ENCODE results near the gene MYLK4. TPM values are rescaled to one million over a fixed set of nuclear protein-coding genes. Genes with fewer than 3 reads are reported as not detected.

Gene MYLK4
- total RNA-seq, 1 experiment from 2014 or later: 1.6 TPM

DNA sequence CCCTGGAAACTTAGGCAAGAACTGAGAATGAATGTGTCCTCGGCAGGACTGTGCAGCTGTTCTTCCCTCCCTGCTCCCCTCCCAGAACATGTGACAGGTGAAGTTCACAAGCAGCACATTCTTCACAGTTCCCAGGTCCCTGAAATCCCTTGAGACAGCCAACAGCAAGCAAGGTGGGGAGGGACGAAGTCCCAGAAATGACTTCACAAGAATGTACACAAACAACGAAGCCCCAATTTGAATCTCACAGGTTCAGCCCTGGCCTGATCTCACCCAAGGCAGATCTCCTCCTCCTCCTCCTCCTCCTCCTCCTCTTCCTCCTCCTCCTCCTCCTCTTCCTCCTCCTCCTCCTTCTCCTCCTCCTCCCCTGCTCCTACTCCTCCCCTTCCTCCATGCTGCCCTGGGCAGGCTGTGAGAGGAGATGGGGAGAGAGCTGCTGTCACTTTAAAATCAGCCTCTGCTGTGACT lies 46.9 kb upstream of the MYLK4 start:
- Histone ChIP-seq H3K27ac (no peak overlapping the region), H3K4me1 (replicated peaks; ENCODE audit: insufficient read depth) (peaks cover 4% of the 10 kb centered on the region; the same call in 1 of the 2 replicates)
- no peak for DNase-seq

GRCh38 chr6:2796861-2797260 lies 46.1 kb upstream of the MYLK4 start:
- peaks cover 14% of the 10 kb centered on the region; the same call in 1 of the 2 replicates for H3F3A ChIP-seq (ENCODE audit: insufficient read depth, low read depth)
- ChIA-PET CTCF (no interaction called here), POLR2A (ENCODE audit: unreplicated experiment) (no interaction called here)
- BruUV-seq (replicated peaks): no TSS peak
- H4K20me1 ChIP-seq (ENCODE audit: insufficient read depth): no peaks in the 10 kb centered on the region
- H3K4me2 ChIP-seq: no peak overlapping the region
- H3K4me1 ChIP-seq (replicated peaks; ENCODE audit: insufficient read depth): peaks cover 4% of the 10 kb centered on the region; the same call in 1 of the 2 replicates
- DNase-seq: no peak
- H3K27me3 ChIP-seq (ENCODE audit: insufficient read depth, low read depth): no peaks in the 10 kb centered on the region
- intact Hi-C loops (cut with micrococcal nuclease; ENCODE audit: unreplicated experiment): loop anchor here (10.0 kb wide), 1 partner anchor 258 kb away; no protein-coding TSS in a partner anchor
- H3K4me3 ChIP-seq: no peak overlapping the region
- H3K9me3 ChIP-seq (ENCODE audit: insufficient read depth, low read depth): no peaks in the 10 kb centered on the region
- TF ChIP-seq, protein P1, sequence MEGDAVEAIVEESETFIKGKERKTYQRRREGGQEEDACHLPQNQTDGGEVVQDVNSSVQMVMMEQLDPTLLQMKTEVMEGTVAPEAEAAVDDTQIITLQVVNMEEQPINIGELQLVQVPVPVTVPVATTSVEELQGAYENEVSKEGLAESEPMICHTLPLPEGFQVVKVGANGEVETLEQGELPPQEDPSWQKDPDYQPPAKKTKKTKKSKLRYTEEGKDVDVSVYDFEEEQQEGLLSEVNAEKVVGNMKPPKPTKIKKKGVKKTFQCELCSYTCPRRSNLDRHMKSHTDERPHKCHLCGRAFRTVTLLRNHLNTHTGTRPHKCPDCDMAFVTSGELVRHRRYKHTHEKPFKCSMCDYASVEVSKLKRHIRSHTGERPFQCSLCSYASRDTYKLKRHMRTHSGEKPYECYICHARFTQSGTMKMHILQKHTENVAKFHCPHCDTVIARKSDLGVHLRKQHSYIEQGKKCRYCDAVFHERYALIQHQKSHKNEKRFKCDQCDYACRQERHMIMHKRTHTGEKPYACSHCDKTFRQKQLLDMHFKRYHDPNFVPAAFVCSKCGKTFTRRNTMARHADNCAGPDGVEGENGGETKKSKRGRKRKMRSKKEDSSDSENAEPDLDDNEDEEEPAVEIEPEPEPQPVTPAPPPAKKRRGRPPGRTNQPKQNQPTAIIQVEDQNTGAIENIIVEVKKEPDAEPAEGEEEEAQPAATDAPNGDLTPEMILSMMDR (conservative IDR thresholded peaks at IDR 0.05): no peak
- no peak for TF ChIP-seq EZH2 (IDR thresholded peaks at IDR 0.05; ENCODE audit: low read depth)
- H2AFZ ChIP-seq: no peak overlapping the region
- no peaks in the 10 kb centered on the region for H3K36me3 ChIP-seq (ENCODE audit: low read depth)
- 0 out of 2 replicates have a peak, but pooled peaks cover 8% of the 10 kb centered on the region for H3K79me2 ChIP-seq (ENCODE audit: low read depth)
- H3K27ac ChIP-seq: no peak overlapping the region
- no peaks in the 10 kb centered on the region for H3K9me2 ChIP-seq (ENCODE audit: insufficient read depth)

More for the DNA sequence above, 46.9 kb upstream of the MYLK4 start:
- Histone ChIP-seq H4K20me1 (ENCODE audit: insufficient read depth) (no peaks in the 10 kb centered on the region), H3K9me2 (ENCODE audit: insufficient read depth) (no peaks in the 10 kb centered on the region), H3K36me3 (ENCODE audit: low read depth) (no peaks in the 10 kb centered on the region), H3K9me3 (ENCODE audit: insufficient read depth, low read depth) (no peaks in the 10 kb centered on the region), H3K4me3 (no peak overlapping the region), H3F3A (ENCODE audit: insufficient read depth, low read depth) (peaks cover 14% of the 10 kb centered on the region; the same call in 1 of the 2 replicates), H3K4me2 (no peak overlapping the region), H2AFZ (no peak overlapping the region), H3K27me3 (ENCODE audit: insufficient read depth, low read depth) (no peaks in the 10 kb centered on the region), H3K79me2 (ENCODE audit: low read depth) (0 out of 2 replicates have a peak, but pooled peaks cover 4% of the 10 kb centered on the region)
- POLR2A ChIA-PET (ENCODE audit: unreplicated experiment): interaction anchor here (0.7 kb wide), 1 partner anchor 20 kb away, joined by 4 read pairs; no protein-coding TSS in a partner anchor
- no TSS peak for BruUV-seq (replicated peaks)
- CTCF ChIA-PET: no interaction called here
- intact Hi-C loops (cut with micrococcal nuclease; ENCODE audit: unreplicated experiment): loop anchor here (10.0 kb wide), 1 partner anchor 257 kb away; no protein-coding TSS in a partner anchor
- TF ChIP-seq, protein P1 (conservative IDR thresholded peaks at IDR 0.05): no peak
- TF ChIP-seq EZH2 (IDR thresholded peaks at IDR 0.05; ENCODE audit: low read depth): no peak

DNA sequence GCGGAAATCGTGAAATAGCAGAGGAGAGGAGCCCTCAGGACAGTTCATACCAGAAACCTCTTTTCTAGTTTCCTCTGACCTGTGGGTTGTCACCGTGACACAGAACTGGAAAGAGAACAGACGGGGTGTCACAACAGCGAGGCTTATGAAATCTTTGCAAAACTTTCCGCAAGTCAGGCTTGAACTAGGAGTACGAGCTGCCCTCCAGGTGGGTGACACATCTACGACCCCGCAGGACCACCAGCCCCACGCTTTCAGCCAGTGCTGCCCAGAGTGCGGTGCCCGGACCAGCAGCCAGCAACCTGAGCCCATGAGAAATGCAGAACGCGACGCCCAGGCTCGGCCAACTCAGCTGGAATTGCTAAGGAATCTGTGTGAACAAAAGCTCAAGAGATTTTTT lies 45.2 kb upstream of the MYLK4 start:
- POLR2A ChIA-PET (ENCODE audit: unreplicated experiment): no interaction called here
- CTCF ChIA-PET: no interaction called here
- Histone ChIP-seq H3K27me3 (ENCODE audit: insufficient read depth, low read depth) (no peaks in the 10 kb centered on the region), H3K79me2 (ENCODE audit: low read depth) (0 out of 2 replicates have a peak, but pooled peaks cover 8% of the 10 kb centered on the region), H3K4me1 (replicated peaks; ENCODE audit: insufficient read depth) (peaks cover 4% of the 10 kb centered on the region; the same call in 1 of the 2 replicates), H3K4me3 (no peak overlapping the region), H3K27ac (no peak overlapping the region), H3K9me2 (ENCODE audit: insufficient read depth) (no peaks in the 10 kb centered on the region), H4K20me1 (ENCODE audit: insufficient read depth) (no peaks in the 10 kb centered on the region), H3K9me3 (ENCODE audit: insufficient read depth, low read depth) (no peaks in the 10 kb centered on the region), H2AFZ (no peak overlapping the region), H3F3A (ENCODE audit: insufficient read depth, low read depth) (peaks cover 14% of the 10 kb centered on the region; the same call in 1 of the 2 replicates), H3K36me3 (ENCODE audit: low read depth) (no peaks in the 10 kb centered on the region), H3K4me2 (no peak overlapping the region)
- intact Hi-C loops (cut with micrococcal nuclease; ENCODE audit: unreplicated experiment): loop anchor here (10.0 kb wide), 1 partner anchor 259 kb away; no protein-coding TSS in a partner anchor
- no peak for DNase-seq
- TF ChIP-seq, protein P1 (conservative IDR thresholded peaks at IDR 0.05): no peak
- BruUV-seq (replicated peaks): no TSS peak
